Measurements from ENCODE around the gene PGAP6.

Gene PGAP6

GRCh38 chr16:324451-325334 is 57.1 kb downstream of the PGAP6 start:
- DNase-seq, result no peak

GRCh38 chr16:324201-324450 is 57.7 kb downstream of the PGAP6 start:
- DNase-seq, result no peak

GRCh38 chr16:322476-323143 is 59.2 kb downstream of the PGAP6 start:
- no peak for DNase-seq

GRCh38 chr16:321532-321931 is 60.2 kb downstream of the PGAP6 start:
- no peak for DNase-seq

Data from NCI-H1092 treated with DMSO at 0.1 percent for 48 hours (cell line).